Tongue (tissue), 2 donors: ENCODE results near the gene ZNF474. TPM values are rescaled to one million over a fixed set of nuclear protein-coding genes. Genes with fewer than 3 reads are reported as not detected.
"Not testable (repeated sequence)": the region's sequence is repeated elsewhere in the genome, so short reads cannot be mapped to it uniquely, and the experiment has no call there.

Source experiments
- DNase-seq: peaks from one replicate; pipeline ENCODE4 v3.0.0-alpha.2; 2015
- total RNA-seq: library from RNA; depleted of rRNA; stranded (reverse); fragments of >200 nt; gene quantifications from one replicate; pipeline ENCODE4 v1.2.3, GENCODE V29; 2014

The ZNF474 gene
- 1.0 TPM for total RNA-seq

- peak; percentile 96 for DNase-seq
These were observed at the start of gene ZNF474 for GRCh38 chr5:122129306-122129705. TSS of gene ZNF474 (plus strand) at chr5:122129546. CDS start at chr5:122151991, 22,445 bp downstream.

GRCh38 chr5:122081541-122081940 is 47.8 kb upstream of the ZNF474 start:
- DNase-seq: no peak

- no peak for DNase-seq
These were observed 45.8 kb upstream of the ZNF474 start for GRCh38 chr5:122083535-122083934.

- no peak for DNase-seq
These were observed 44.3 kb upstream of the ZNF474 start for GRCh38 chr5:122085041-122085440.

GRCh38 chr5:122089096-122090013 is 40.0 kb upstream of the ZNF474 start:
- DNase-seq: no peak

- peak; percentile 41 for DNase-seq
These were observed 37.3 kb upstream of the ZNF474 start for GRCh38 chr5:122091936-122092600.

- no peak for DNase-seq
These were observed 35.7 kb upstream of the ZNF474 start for GRCh38 chr5:122093415-122094180.

GRCh38 chr5:122094251-122094650 is 35.1 kb upstream of the ZNF474 start:
- DNase-seq: not testable (repeated sequence)

GRCh38 chr5:122095158-122095557 is 34.2 kb upstream of the ZNF474 start:
- no peak for DNase-seq

- no peak for DNase-seq
These were observed 32.0 kb upstream of the ZNF474 start for GRCh38 chr5:122097391-122097790.

GRCh38 chr5:122099060-122099790 is 30.1 kb upstream of the ZNF474 start:
- DNase-seq: no peak

- peak; percentile 73 for DNase-seq
These were observed 27.6 kb upstream of the ZNF474 start for GRCh38 chr5:122101636-122102285.

GRCh38 chr5:122102825-122103224 is 26.5 kb upstream of the ZNF474 start:
- DNase-seq: no peak

GRCh38 chr5:122105909-122106308 is 23.4 kb upstream of the ZNF474 start:
- DNase-seq: no peak

GRCh38 chr5:122107016-122107415 is 22.3 kb upstream of the ZNF474 start:
- no peak for DNase-seq

- DNase-seq: no peak
These were observed 18.4 kb upstream of the ZNF474 start for GRCh38 chr5:122110987-122111386.

- DNase-seq: peak; percentile 67
These were observed 17.9 kb upstream of the ZNF474 start for GRCh38 chr5:122111460-122111859.

GRCh38 chr5:122112063-122112462 is 17.3 kb upstream of the ZNF474 start:
- no peak for DNase-seq

- DNase-seq: no peak
These were observed 16.4 kb upstream of the ZNF474 start for GRCh38 chr5:122112733-122113558.

GRCh38 chr5:122114501-122114900 is 14.8 kb upstream of the ZNF474 start:
- peak; percentile 48 for DNase-seq
